ENCODE data around the gene ATP8B3. TPM values are rescaled to one million over a fixed set of nuclear protein-coding genes. Genes with fewer than 3 reads are reported as not detected.

ATP8B3 gene
- total and polyA plus RNA-seq, 2 donors (not counting 1 experiment from before 2014, with no cell fraction given) = 2.3 to 3.0 TPM

GRCh38 chr19:1752757-1753728 lies 59.0 kb downstream of the ATP8B3 start, which contains the start of gene ONECUT3:
ONECUT3 (plus strand) TSS chr19:1753506; CDS start chr19:1753663, 157 bp downstream.
- no peaks in the 10 kb centered on the region for H4K20me1 ChIP-seq (ENCODE audit: control insufficient read depth, extremely low read depth, insufficient read depth, low read length)

DNA sequence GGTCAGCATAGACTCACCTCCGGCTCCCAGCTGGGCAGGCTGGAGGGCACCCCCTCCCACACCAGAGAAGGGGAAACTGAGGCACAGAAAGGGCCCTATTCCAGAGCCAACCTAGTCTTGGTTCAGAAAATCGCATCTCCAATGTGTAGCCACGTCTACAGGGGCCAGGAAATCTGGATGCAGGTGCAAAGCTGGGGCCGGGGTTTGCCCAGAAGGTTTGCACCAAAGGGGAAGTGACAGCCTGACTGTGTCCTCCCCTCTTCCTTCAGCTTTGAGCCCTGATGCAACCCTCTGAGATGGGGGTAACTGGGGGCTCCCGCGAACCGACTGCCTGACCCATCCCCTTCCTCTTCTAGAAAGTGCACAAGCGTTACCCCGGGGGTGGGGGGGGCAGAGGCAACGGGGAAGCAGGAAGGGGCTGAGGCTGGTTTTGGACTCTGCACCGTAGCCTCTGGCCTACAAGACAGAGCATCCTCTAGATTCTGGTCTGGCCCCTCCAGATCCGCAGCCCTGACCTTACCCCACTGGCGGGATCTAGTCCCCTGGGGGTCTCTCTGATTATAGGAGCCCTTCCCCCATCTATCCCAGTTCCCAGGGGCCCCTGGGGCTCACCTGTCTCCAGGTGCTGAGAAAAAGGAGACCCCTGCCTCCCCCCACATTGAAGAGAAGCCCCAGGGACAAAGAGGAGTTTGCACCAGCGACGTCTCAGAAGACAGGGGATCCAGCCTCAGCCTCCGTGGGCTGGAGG lies 59.9 kb downstream of the ATP8B3 start:
- Histone ChIP-seq H3K36me3 (ENCODE audit: control insufficient read depth, insufficient read depth, low read length) (no peaks in the 10 kb centered on the region), H3K27ac (ENCODE audit: insufficient read depth, low read length) (no peak overlapping the region), H2AFZ (ENCODE audit: low read length) (no peak overlapping the region), H4K20me1 (ENCODE audit: control insufficient read depth, extremely low read depth, insufficient read depth, low read length) (no peaks in the 10 kb centered on the region), H3K9me3 (ENCODE audit: control insufficient read depth, insufficient read depth, low read depth, low read length) (no peaks in the 10 kb centered on the region), H3K4me2 (ENCODE audit: extremely low read depth, insufficient read depth, low read length) (no peak overlapping the region), H3K79me2 (ENCODE audit: control insufficient read depth, insufficient read depth, low read length) (no peaks in the 10 kb centered on the region), H3K9ac (ENCODE audit: insufficient read depth, low read length) (no peak overlapping the region), H3K4me3 (replicated peaks in 1 of 4; ENCODE audit: control extremely low read depth in 1 of 4, insufficient read depth in 1 of 4, low read depth in 3 of 4, low read length in 4 of 4) (no peak overlapping the region), H3K27me3 (ENCODE audit: control insufficient read depth, insufficient read depth, low read length) (peaks cover 68% of the 10 kb centered on the region), H3K4me1 (ENCODE audit: control insufficient read depth, extremely low read depth, insufficient read depth, low read length) (peaks cover 6% of the 10 kb centered on the region)
- no peak for DNase-seq (ENCODE audit: low read depth in 2 of 2)
- TF ChIP-seq, protein P1, sequence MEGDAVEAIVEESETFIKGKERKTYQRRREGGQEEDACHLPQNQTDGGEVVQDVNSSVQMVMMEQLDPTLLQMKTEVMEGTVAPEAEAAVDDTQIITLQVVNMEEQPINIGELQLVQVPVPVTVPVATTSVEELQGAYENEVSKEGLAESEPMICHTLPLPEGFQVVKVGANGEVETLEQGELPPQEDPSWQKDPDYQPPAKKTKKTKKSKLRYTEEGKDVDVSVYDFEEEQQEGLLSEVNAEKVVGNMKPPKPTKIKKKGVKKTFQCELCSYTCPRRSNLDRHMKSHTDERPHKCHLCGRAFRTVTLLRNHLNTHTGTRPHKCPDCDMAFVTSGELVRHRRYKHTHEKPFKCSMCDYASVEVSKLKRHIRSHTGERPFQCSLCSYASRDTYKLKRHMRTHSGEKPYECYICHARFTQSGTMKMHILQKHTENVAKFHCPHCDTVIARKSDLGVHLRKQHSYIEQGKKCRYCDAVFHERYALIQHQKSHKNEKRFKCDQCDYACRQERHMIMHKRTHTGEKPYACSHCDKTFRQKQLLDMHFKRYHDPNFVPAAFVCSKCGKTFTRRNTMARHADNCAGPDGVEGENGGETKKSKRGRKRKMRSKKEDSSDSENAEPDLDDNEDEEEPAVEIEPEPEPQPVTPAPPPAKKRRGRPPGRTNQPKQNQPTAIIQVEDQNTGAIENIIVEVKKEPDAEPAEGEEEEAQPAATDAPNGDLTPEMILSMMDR (conservative IDR thresholded peaks at IDR 0.05 in 1 of 2, IDR thresholded peaks at IDR 0.05 in 1 of 2; ENCODE audit: low read depth in 1 of 2, low read length in 2 of 2) = no peak
- TF ChIP-seq EZH2 (IDR thresholded peaks at IDR 0.05; ENCODE audit: low read length, missing control alignments) = peak; percentile 72

More at GRCh38 chr19:1752757-1753728, 59.0 kb downstream of the ATP8B3 start, which contains the start of gene ONECUT3:
- Histone ChIP-seq H3K9me3 (ENCODE audit: control insufficient read depth, insufficient read depth, low read depth, low read length) (no peaks in the 10 kb centered on the region), H3K36me3 (ENCODE audit: control insufficient read depth, insufficient read depth, low read length) (no peaks in the 10 kb centered on the region), H3K27me3 (ENCODE audit: control insufficient read depth, insufficient read depth, low read length) (peaks cover 75% of the 10 kb centered on the region), H3K9ac (ENCODE audit: insufficient read depth, low read length) (no peak within 1 kb of the TSS), H3K27ac (ENCODE audit: insufficient read depth, low read length) (no peak within 1 kb of the TSS), H2AFZ (ENCODE audit: low read length) (no peak within 1 kb of the TSS), H3K79me2 (ENCODE audit: control insufficient read depth, insufficient read depth, low read length) (no peaks in the 10 kb centered on the region), H3K4me2 (ENCODE audit: extremely low read depth, insufficient read depth, low read length) (no peak within 1 kb of the TSS), H3K4me1 (ENCODE audit: control insufficient read depth, extremely low read depth, insufficient read depth, low read length) (peaks cover 2% of the 10 kb centered on the region), H3K4me3 (replicated peaks in 1 of 4; ENCODE audit: control extremely low read depth in 1 of 4, insufficient read depth in 1 of 4, low read depth in 3 of 4, low read length in 4 of 4) (no peak within 1 kb of the TSS)
- TF ChIP-seq, protein P1 (conservative IDR thresholded peaks at IDR 0.05 in 1 of 2, IDR thresholded peaks at IDR 0.05 in 1 of 2; ENCODE audit: low read depth in 1 of 2, low read length in 2 of 2) = no peak
- peak; percentile 76 for TF ChIP-seq EZH2 (IDR thresholded peaks at IDR 0.05; ENCODE audit: low read length, missing control alignments)
- DNase-seq (ENCODE audit: low read depth in 2 of 2) = no peak

Measured in fibroblast of lung (primary cell).